Mesenchymal stem cell (in vitro differentiated cells and primary cell): ENCODE data around the gene H2BK1.

ENCODE experiments used
- DNase-seq: peaks from one replicate; pipeline ENCODE4 v3.0.0-alpha.2; 2013
- H2AFZ ChIP-seq: one replicate; pipeline ENCODE4 v1.6.1; 2013; ENCODE audit warnings: low read depth, mild to moderate bottlenecking, control low read depth, inconsistent platforms, low read length, moderate library complexity
- H2AK5ac ChIP-seq: 2 replicates; pipeline ENCODE4 v1.6.1; 2013; ENCODE audit warnings: low read length, moderate library complexity, mild to moderate bottlenecking, inconsistent platforms; ENCODE audit not compliant: severe bottlenecking
- H2BK120ac ChIP-seq: one replicate; pipeline ENCODE4 v1.6.1; 2013; ENCODE audit warnings: low read depth, mild to moderate bottlenecking, inconsistent platforms, low read length, moderate library complexity
- H2BK12ac ChIP-seq, 2 experiments: one replicate each; pipeline ENCODE4 v1.6.1; 2013; ENCODE audit warnings: inconsistent platforms in 2 of 2, low read length in 2 of 2, mild to moderate bottlenecking in 2 of 2, moderate library complexity in 2 of 2, control low read depth in 1 of 2
- H2BK15ac ChIP-seq: one replicate; pipeline ENCODE4 v1.6.1; 2013; ENCODE audit warnings: mild to moderate bottlenecking, low read depth, inconsistent platforms; ENCODE audit not compliant: poor library complexity, severe bottlenecking
- H2BK5ac ChIP-seq: 2 replicates; pipeline ENCODE4 v1.6.1; 2013; ENCODE audit warnings: low read depth, mild to moderate bottlenecking, low read length, control low read depth, inconsistent platforms; ENCODE audit not compliant: poor library complexity, severe bottlenecking
- H3K14ac ChIP-seq, 2 experiments: one replicate each; pipeline ENCODE4 v1.6.1; 2013; ENCODE audit warnings: inconsistent platforms in 2 of 2, low read length in 2 of 2, control low read depth in 1 of 2, mild to moderate bottlenecking in 1 of 2, moderate library complexity in 1 of 2
- H3K18ac ChIP-seq, 2 experiments: one replicate each; pipeline ENCODE4 v1.6.1; 2013; ENCODE audit warnings: inconsistent platforms in 2 of 2, low read length in 2 of 2, control low read depth in 1 of 2, low read depth in 1 of 2, mild to moderate bottlenecking in 1 of 2
- H3K23ac ChIP-seq, 2 experiments: one replicate each; pipeline ENCODE4 v1.6.1; 2013; ENCODE audit warnings: inconsistent platforms in 2 of 2, low read length in 2 of 2, mild to moderate bottlenecking in 2 of 2, moderate library complexity in 2 of 2, control low read depth in 1 of 2
- H3K27ac ChIP-seq: 2 replicates; pipeline ENCODE4 v1.5.1; 2013; ENCODE audit warnings: mild to moderate bottlenecking, moderate library complexity, low read length, control low read depth, inconsistent platforms; ENCODE audit not compliant: poor library complexity, severe bottlenecking
- H3K27me3 ChIP-seq, 2 experiments: 2 replicates each; pipeline versions ENCODE4 v1.6.1 to v1.7.0; 2013; ENCODE audit warnings: low read length in 2 of 2, mild to moderate bottlenecking in 2 of 2, moderate library complexity in 2 of 2, control low read depth in 1 of 2, inconsistent platforms in 1 of 2; ENCODE audit not compliant: control insufficient read depth in 1 of 2, insufficient read depth in 1 of 2
- H3K36me3 ChIP-seq, 2 experiments: 2 replicates each; pipeline versions ENCODE4 v1.6.1 to v1.7.0; 2013; ENCODE audit warnings: low read length in 2 of 2, control low read depth in 1 of 2, inconsistent platforms in 1 of 2, low read depth in 1 of 2, mild to moderate bottlenecking in 1 of 2; ENCODE audit not compliant: insufficient read depth in 2 of 2, control insufficient read depth in 1 of 2
- H3K4ac ChIP-seq, 2 experiments: one replicate each; pipeline ENCODE4 v1.6.1; 2013; ENCODE audit warnings: inconsistent platforms in 2 of 2, low read length in 2 of 2, mild to moderate bottlenecking in 2 of 2, moderate library complexity in 2 of 2, control low read depth in 1 of 2, low read depth in 1 of 2
- H3K4me1 ChIP-seq: 2 replicates; pipeline ENCODE4 v1.6.1; 2013; ENCODE audit warnings: low read depth, low read length, control low read depth; ENCODE audit not compliant: control insufficient read depth, insufficient read depth
- H3K4me2 ChIP-seq: 2 replicates; pipeline ENCODE4 v1.6.1; 2013; ENCODE audit warnings: low read length, mild to moderate bottlenecking, inconsistent platforms; ENCODE audit not compliant: poor library complexity, severe bottlenecking
- H3K4me3 ChIP-seq, 2 experiments: 2 replicates each; pipeline versions ENCODE4 v1.5.1 to v1.7.0; 2013; ENCODE audit warnings: low read length in 2 of 2, mild to moderate bottlenecking in 2 of 2, control low read depth in 1 of 2, low read depth in 1 of 2; ENCODE audit not compliant: insufficient read depth in 1 of 2
- H3K79me1 ChIP-seq: replicated peaks from 2 replicates; pipeline ENCODE4 v1.6.1; 2013; ENCODE audit warnings: mild to moderate bottlenecking, control low read depth, low read length, inconsistent platforms; ENCODE audit not compliant: poor library complexity, severe bottlenecking
- H3K9ac ChIP-seq: 2 replicates; pipeline ENCODE4 v1.7.0; 2013; ENCODE audit warnings: mild to moderate bottlenecking, low read length, moderate library complexity
- H3K9me3 ChIP-seq: 2 replicates; pipeline ENCODE4 v1.7.0; 2013; ENCODE audit warnings: mild to moderate bottlenecking, low read length; ENCODE audit not compliant: control insufficient read depth
- H4K8ac ChIP-seq: one replicate; pipeline ENCODE4 v1.6.1; 2013; ENCODE audit warnings: inconsistent platforms, mild to moderate bottlenecking, low read length, moderate library complexity
- H4K91ac ChIP-seq: one replicate; pipeline ENCODE4 v1.6.1; 2013; ENCODE audit warnings: mild to moderate bottlenecking, low read length, inconsistent platforms
- WGBS: methylation state at CpG from one replicate; pipeline ENCODE4 v1.1.7; 2013; ENCODE audit warnings: mixed read lengths; 5-methylcytosine and 5-hydroxymethylcytosine counted together

H2BK1 gene

DNA sequence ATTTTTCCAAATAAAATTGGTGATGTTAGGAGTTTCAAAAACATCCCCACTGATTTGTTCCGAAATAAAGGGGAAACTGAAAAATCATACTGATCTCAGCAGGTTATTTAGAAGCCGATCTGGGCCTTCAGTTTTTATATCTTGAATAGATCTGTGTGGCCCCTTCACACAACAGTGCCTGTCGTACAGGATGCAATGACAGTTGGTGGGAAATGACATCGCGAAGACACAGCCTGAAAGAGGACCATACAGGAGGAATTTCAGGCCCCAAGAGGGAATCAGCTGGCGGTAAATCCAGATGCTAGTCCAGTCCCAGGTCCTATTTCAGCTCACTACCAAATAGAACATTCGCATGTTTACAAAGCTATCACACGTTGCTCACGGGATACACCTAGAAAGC is 3.0 kb downstream of the H2BK1 start:
- Histone ChIP-seq H3K23ac (no peak overlapping the region), H2BK5ac (no peak overlapping the region), H2BK120ac (no peak overlapping the region), H3K9ac (no peak overlapping the region), H3K4me2 (no peak overlapping the region), H4K8ac (no peak overlapping the region), H2AK5ac (no peak overlapping the region), H3K18ac (no peak overlapping the region), H3K27ac (no peak overlapping the region), H3K14ac (no peak overlapping the region), H3K27me3 (peaks cover 37 to 64% of the 10 kb centered on the region in 2 experiments), H4K91ac (no peak overlapping the region), H2BK15ac (no peak overlapping the region), H3K9me3 (no peaks in the 10 kb centered on the region), H3K4me1 (no peaks in the 10 kb centered on the region), H2BK12ac (no peak overlapping the region), H3K4me3 (no peak overlapping the region), H3K4ac (no peak overlapping the region), H2AFZ (no peak overlapping the region), H3K79me1 (no peaks in the 10 kb centered on the region), H3K36me3 (peaks cover under 1 to 5% of the 10 kb centered on the region in 2 experiments)
- WGBS: 83% methylated on average over 9 of the region's 9 CpGs
- DNase-seq: no peak

DNA sequence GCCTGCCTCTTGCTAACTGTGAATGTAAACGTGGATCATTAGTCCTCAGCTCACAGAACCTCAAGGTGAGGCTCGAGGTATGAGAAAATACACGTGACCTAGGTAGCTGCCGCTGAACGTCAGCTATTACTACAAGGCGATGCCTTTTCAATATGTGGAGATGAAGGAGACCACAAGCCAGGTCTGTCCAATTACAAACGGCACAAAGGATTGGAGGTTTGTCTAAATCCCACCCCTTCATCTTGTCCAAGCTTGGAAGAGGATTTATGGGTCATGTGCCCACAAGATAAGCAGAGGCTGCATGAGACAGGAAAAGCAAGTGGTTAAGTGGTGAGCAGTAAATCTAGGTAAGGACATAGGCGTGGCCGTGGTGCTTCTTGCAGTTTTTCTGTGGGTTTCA is 3.4 kb downstream of the H2BK1 start:
- H3K4ac ChIP-seq: no peak overlapping the region
- H3K27me3 ChIP-seq: peaks cover 40 to 68% of the 10 kb centered on the region in 2 experiments
- H4K8ac ChIP-seq: no peak overlapping the region
- H2AK5ac ChIP-seq: no peak overlapping the region
- H2BK15ac ChIP-seq: no peak overlapping the region
- no peak overlapping the region for H3K4me2 ChIP-seq
- peaks cover 0 to 1% of the 10 kb centered on the region in 2 experiments for H3K36me3 ChIP-seq
- DNase-seq: no peak
- H4K91ac ChIP-seq: no peak overlapping the region
- no peak overlapping the region for H3K23ac ChIP-seq
- H3K27ac ChIP-seq: no peak overlapping the region
- no peak overlapping the region for H2BK120ac ChIP-seq
- no peak overlapping the region for H2BK5ac ChIP-seq
- H3K4me1 ChIP-seq: no peaks in the 10 kb centered on the region
- H3K9ac ChIP-seq: no peak overlapping the region
- H3K18ac ChIP-seq: no peak overlapping the region
- H2BK12ac ChIP-seq: no peak overlapping the region
- H2AFZ ChIP-seq: no peak overlapping the region
- H3K9me3 ChIP-seq: no peaks in the 10 kb centered on the region
- H3K4me3 ChIP-seq: no peak overlapping the region
- H3K14ac ChIP-seq: no peak overlapping the region
- 68% methylated on average over 9 of the region's 9 CpGs for WGBS
- H3K79me1 ChIP-seq: no peaks in the 10 kb centered on the region

DNA sequence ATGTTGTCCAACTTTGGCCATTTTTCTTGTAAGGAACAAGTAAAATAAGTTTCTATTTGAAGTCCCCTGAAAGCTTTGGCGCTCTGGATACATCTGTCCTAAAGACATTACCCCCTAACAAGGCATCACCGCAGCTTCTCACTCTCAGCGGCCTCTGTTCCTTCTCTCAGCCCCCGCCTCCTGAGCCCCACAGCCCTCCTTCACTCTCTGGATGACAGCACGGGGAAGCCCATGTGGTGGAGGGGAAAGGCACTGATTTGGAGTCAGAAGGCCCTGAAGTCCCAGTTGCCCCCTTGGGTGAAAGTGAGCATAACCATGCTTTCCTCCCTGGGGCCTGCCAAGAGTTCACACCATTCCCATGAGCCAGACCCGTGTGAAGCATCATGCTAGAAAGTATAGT is 4.6 kb downstream of the H2BK1 start:
- H3K36me3 ChIP-seq: no peaks in the 10 kb centered on the region
- no peak overlapping the region for H3K23ac ChIP-seq
- H3K4me2 ChIP-seq: no peak overlapping the region
- no peak for DNase-seq
- H2AK5ac ChIP-seq: no peak overlapping the region
- WGBS: 68% methylated on average over 6 of the region's 6 CpGs
- H3K14ac ChIP-seq: no peak overlapping the region
- no peak overlapping the region for H2BK15ac ChIP-seq
- H4K8ac ChIP-seq: no peak overlapping the region
- no peak overlapping the region for H2BK12ac ChIP-seq
- H3K4me1 ChIP-seq: no peaks in the 10 kb centered on the region
- H2BK5ac ChIP-seq: no peak overlapping the region
- no peaks in the 10 kb centered on the region for H3K79me1 ChIP-seq
- peaks cover 52 to 77% of the 10 kb centered on the region in 2 experiments for H3K27me3 ChIP-seq
- no peak overlapping the region for H2BK120ac ChIP-seq
- H4K91ac ChIP-seq: no peak overlapping the region
- no peak overlapping the region for H3K9ac ChIP-seq
- no peak overlapping the region for H3K4ac ChIP-seq
- H2AFZ ChIP-seq: no peak overlapping the region
- H3K4me3 ChIP-seq: no peak overlapping the region
- no peaks in the 10 kb centered on the region for H3K9me3 ChIP-seq
- H3K27ac ChIP-seq: no peak overlapping the region
- H3K18ac ChIP-seq: no peak overlapping the region

DNA sequence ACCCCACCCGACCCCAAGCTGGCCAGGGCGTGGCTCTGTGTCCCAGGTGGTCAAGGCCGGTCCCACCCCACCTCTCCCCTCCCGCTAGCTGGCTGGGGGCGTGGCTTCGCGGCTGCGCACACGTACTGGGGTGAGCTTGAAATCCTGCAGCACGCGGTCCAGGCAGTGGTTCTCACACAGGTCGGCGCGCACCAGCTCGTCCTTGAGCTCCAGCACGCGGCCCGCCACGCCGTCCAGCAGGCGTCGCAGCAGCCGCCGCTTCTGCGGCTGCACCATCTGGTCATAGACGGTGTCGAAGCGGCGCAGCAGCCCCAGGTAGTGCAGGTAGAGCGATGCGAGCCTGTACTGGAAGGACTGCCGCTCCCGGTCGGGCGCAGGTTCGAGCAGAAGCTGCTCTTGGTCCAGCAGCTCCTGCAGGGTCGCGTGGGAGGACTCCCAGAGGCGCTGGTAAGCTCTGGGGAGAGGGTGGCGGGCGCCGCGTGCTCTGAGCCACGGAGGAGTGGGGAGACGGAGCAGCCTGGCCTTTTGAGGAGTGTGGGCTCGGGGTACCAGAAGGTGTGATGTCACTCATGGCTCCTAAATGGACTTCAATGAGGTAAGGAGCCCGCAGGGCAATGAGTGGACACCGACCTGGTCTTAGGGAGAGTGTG is 5.8 kb downstream of the H2BK1 start:
- H3K9me3 ChIP-seq: no peaks in the 10 kb centered on the region
- WGBS: 81% methylated on average over 48 of the region's 48 CpGs
- H3K23ac ChIP-seq: no peak overlapping the region
- H2BK5ac ChIP-seq: no peak overlapping the region
- no peaks in the 10 kb centered on the region for H3K4me1 ChIP-seq
- H3K79me1 ChIP-seq: no peaks in the 10 kb centered on the region
- no peak overlapping the region for H2AK5ac ChIP-seq
- no peak overlapping the region for H2AFZ ChIP-seq
- H4K8ac ChIP-seq: no peak overlapping the region
- no peak overlapping the region for H3K18ac ChIP-seq
- no peak overlapping the region for H2BK12ac ChIP-seq
- H3K27me3 ChIP-seq: peaks cover 63 to 87% of the 10 kb centered on the region in 2 experiments
- no peaks in the 10 kb centered on the region for H3K36me3 ChIP-seq
- H3K9ac ChIP-seq: no peak overlapping the region
- H3K4ac ChIP-seq: no peak overlapping the region
- H3K4me2 ChIP-seq: no peak overlapping the region
- no peak overlapping the region for H2BK15ac ChIP-seq
- no peak overlapping the region for H2BK120ac ChIP-seq
- no peak overlapping the region for H3K14ac ChIP-seq
- no peak overlapping the region for H3K4me3 ChIP-seq
- H4K91ac ChIP-seq: no peak overlapping the region
- no peak overlapping the region for H3K27ac ChIP-seq
- DNase-seq: no peak
